OCI-LY7 (cell line): ENCODE measurements around the gene RAB7A. TPM values are rescaled to one million over a fixed set of nuclear protein-coding genes. Genes with fewer than 3 reads are reported as not detected.
"Not testable (repeated sequence)": the region's sequence is repeated elsewhere in the genome, so short reads cannot be mapped to it uniquely, and the experiment has no call there.

Experiments
- BruUV-seq: library from RNA; stranded (reverse); fragments of 400-500 nt; replicated peaks from 2 replicates; lab custom pipeline; 2021; lab: Mats Ljungman, UMichigan
- CTCF ChIA-PET: fragments of 300-600 bp; sonication (Branson Sonifier 250); formaldehyde crosslinking; loops from one replicate; lab custom pipeline; 2022; ENCODE audit warnings: antibody characterized with exemption; ENCODE audit not compliant: unreplicated experiment; lab: Charles Lee
- POLR2A ChIA-PET: fragments of 300-600 bp; sonication (Branson Sonifier 250); formaldehyde crosslinking; loops from one replicate; lab custom pipeline; 2022; ENCODE audit warnings: antibody characterized with exemption; lab: Charles Lee
- DNase-seq: peaks from one replicate; pipeline ENCODE4 v3.0.0-alpha.2; 2015; ENCODE audit warnings: low spot score
- H2AFZ ChIP-seq: fragments of 200-600 bp; sonication (generic), shearing (Covaris generic); 2 replicates; pipeline ENCODE4 v1.6.1; 2014; ENCODE audit warnings: mild to moderate bottlenecking, antibody characterized with exemption, low read length, moderate library complexity
- H3K27ac ChIP-seq: fragments of 200-600 bp; sonication (generic); 2 replicates; pipeline ENCODE4 v1.5.1; 2014; ENCODE audit warnings: mixed run types, low read depth, mild to moderate bottlenecking, moderate library complexity, low read length, inconsistent platforms; ENCODE audit not compliant: poor library complexity, severe bottlenecking
- H3K36me3 ChIP-seq: fragments of 200-600 bp; sonication (generic); 2 replicates; pipeline ENCODE4 v1.6.1; 2014; ENCODE audit warnings: mild to moderate bottlenecking, antibody characterized with exemption, low read length, moderate library complexity, mixed read lengths; ENCODE audit not compliant: insufficient read depth
- H3K4me1 ChIP-seq: fragments of 200-600 bp; sonication (generic); 2 replicates; pipeline ENCODE4 v1.5.1; 2014; ENCODE audit warnings: mild to moderate bottlenecking, low read length; ENCODE audit not compliant: insufficient read depth, poor library complexity, severe bottlenecking
- H3K4me2 ChIP-seq: fragments of 200-600 bp; sonication (generic); 2 replicates; pipeline ENCODE4 v1.6.1; 2014; ENCODE audit warnings: mild to moderate bottlenecking, low read length
- H3K4me3 ChIP-seq: fragments of 200-600 bp; sonication (generic); 2 replicates; pipeline ENCODE4 v1.5.1; 2014; ENCODE audit warnings: mild to moderate bottlenecking, low read depth, low read length; ENCODE audit not compliant: poor library complexity, severe bottlenecking
- H3K79me2 ChIP-seq: fragments of 200-600 bp; sonication (generic); 2 replicates; pipeline ENCODE4 v1.6.1; 2016; ENCODE audit warnings: low read depth, mild to moderate bottlenecking, low read length, moderate library complexity, mixed read lengths; ENCODE audit not compliant: insufficient read depth
- H3K9me2 ChIP-seq: fragments of 200-600 bp; sonication (generic); 2 replicates; pipeline ENCODE4 v1.6.1; 2016; ENCODE audit warnings: mild to moderate bottlenecking, low read length, mixed read lengths; ENCODE audit not compliant: insufficient read depth
- H3K9me3 ChIP-seq: fragments of 200-600 bp; sonication (generic); 2 replicates; pipeline ENCODE4 v1.6.1; 2014; ENCODE audit warnings: mild to moderate bottlenecking, mixed run types, low read length, mixed read lengths
- H4K20me1 ChIP-seq: fragments of 200-600 bp; sonication (generic); 2 replicates; pipeline ENCODE4 v1.6.1; 2014; ENCODE audit warnings: mild to moderate bottlenecking, antibody characterized with exemption, low read length, moderate library complexity, mixed read lengths; ENCODE audit not compliant: insufficient read depth
- EZH2phosphoT487 ChIP-seq: fragments of 200-600 bp; sonication (generic); IDR thresholded peaks from 2 replicates; pipeline ENCODE4 v1.6.1; 2018; ENCODE audit warnings: low read depth, borderline replicate concordance, mild to moderate bottlenecking, mixed run types, antibody characterized with exemption, low read length, moderate library complexity, mixed read lengths
- intact Hi-C: fragments of 100-400 bp; cut with micrococcal nuclease; formaldehyde crosslinking; loops from one replicate; pipeline ENCODE4 v1.10.0; 2022; ENCODE audit not compliant: unreplicated experiment
- total RNA-seq, 2 experiments: library from RNA; depleted of rRNA in 1 of 2; stranded (reverse); fragments of >200 nt in 1 of 2; shearing (Covaris generic) in 1 of 2; gene quantifications; 2 replicates each; pipeline ENCODE4 v1.2.3, GENCODE V29; 2014 to 2022
- TF ChIP-seq, protein P1 (sequence below): fragments of 200-600 bp; sonication (generic); conservative IDR thresholded peaks from 2 replicates; pipeline ENCODE4 v1.5.1; 2014; ENCODE audit warnings: mild to moderate bottlenecking, antibody characterized with exemption, low read length, moderate library complexity, mixed read lengths

Gene RAB7A
- total RNA-seq, 2 experiments from 2014 or later = 24.5 to 143 TPM

DNA sequence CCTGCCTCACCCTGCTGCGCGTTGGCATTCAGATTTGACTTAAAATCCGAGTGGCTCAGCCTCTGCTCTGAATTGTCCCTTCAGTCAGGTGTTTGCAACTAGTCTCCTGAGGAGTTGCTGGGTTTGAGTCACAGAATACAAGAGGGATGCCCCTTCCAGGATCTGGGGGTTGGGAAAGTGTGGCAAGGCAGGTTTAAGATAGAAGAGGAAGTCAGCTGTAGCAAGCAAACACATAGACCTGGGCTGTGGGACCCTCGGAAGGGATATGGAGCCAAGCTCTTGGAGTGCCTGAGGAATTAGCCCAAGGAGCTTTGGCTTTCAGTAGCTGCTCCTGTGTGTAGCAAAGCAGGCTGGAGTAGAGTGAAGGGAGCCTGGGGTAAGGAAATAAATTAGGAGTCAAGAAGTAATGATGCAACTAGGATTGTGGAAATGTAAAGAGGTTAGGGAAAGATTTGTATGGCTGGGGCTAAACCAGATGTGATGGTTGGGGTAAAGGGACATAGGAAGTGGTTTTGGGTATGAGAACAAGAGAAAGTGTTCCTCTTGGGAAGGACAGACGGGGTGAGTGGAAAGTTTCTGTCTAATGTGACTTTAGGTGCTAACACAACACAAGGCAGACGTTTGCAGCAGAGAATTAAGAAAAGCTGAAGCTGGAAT, 41.2 kb downstream of the RAB7A start:
- CTCF ChIA-PET = no interaction called here
- H3K4me2 ChIP-seq = no peak overlapping the region

DNA sequence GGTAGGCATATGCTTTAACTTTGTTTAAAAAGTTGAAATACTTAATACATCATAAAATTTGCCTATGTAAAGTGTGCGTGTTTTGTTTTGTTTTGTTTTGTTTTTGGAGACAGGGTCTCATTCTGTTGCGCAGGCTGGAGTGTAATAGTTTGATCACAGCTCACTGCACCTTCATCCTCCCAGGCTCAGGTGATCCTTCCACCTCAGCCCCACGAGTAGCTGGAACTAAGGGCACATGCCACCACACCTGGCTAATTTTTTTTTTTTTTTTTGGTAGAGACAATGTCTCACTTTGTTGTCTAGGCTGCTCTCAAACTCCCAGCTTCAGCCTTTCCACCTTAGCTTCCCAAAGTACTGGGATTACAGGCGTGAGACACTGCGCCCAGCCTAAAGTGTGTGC, 42.5 kb downstream of the RAB7A start:
- POLR2A ChIA-PET = interaction anchor here (0.6 to 1.6 kb wide), 6 partner anchors 10 to 262 kb away, joined by 3 to 6 read pairs (median 4); no protein-coding TSS in a partner anchor
- Histone ChIP-seq H3K79me2 (peaks cover 63% of the 10 kb centered on the region), H3K27ac (no peak overlapping the region), H4K20me1 (0 out of 2 replicates have a peak, but pooled peaks cover 4% of the 10 kb centered on the region), H3K4me1 (no peaks in the 10 kb centered on the region), H2AFZ (no peak overlapping the region), H3K4me2 (no peak overlapping the region), H3K9me2 (no peaks in the 10 kb centered on the region), H3K4me3 (no peak overlapping the region), H3K9me3 (0 out of 2 replicates have a peak, but pooled peaks cover 16% of the 10 kb centered on the region), H3K36me3 (peaks cover 33% of the 10 kb centered on the region)
- no TSS peak for BruUV-seq
- intact Hi-C loops = no loop called here
- TF ChIP-seq, protein P1, sequence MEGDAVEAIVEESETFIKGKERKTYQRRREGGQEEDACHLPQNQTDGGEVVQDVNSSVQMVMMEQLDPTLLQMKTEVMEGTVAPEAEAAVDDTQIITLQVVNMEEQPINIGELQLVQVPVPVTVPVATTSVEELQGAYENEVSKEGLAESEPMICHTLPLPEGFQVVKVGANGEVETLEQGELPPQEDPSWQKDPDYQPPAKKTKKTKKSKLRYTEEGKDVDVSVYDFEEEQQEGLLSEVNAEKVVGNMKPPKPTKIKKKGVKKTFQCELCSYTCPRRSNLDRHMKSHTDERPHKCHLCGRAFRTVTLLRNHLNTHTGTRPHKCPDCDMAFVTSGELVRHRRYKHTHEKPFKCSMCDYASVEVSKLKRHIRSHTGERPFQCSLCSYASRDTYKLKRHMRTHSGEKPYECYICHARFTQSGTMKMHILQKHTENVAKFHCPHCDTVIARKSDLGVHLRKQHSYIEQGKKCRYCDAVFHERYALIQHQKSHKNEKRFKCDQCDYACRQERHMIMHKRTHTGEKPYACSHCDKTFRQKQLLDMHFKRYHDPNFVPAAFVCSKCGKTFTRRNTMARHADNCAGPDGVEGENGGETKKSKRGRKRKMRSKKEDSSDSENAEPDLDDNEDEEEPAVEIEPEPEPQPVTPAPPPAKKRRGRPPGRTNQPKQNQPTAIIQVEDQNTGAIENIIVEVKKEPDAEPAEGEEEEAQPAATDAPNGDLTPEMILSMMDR = no peak
- TF ChIP-seq EZH2phosphoT487 = no peak
- CTCF ChIA-PET = interaction anchor here (0.7 kb wide), 1 partner anchor 58 kb away, joined by 3 read pairs; no protein-coding TSS in a partner anchor
- DNase-seq = no peak

More for the DNA sequence above, 41.2 kb downstream of the RAB7A start:
- Histone ChIP-seq H3K4me3 (no peak overlapping the region), H2AFZ (no peak overlapping the region), H3K9me3 (0 out of 2 replicates have a peak, but pooled peaks cover 13% of the 10 kb centered on the region), H3K9me2 (no peaks in the 10 kb centered on the region), H3K36me3 (peaks cover 30% of the 10 kb centered on the region), H3K27ac (no peak overlapping the region), H3K4me1 (no peaks in the 10 kb centered on the region), H3K79me2 (peaks cover 67% of the 10 kb centered on the region), H4K20me1 (peaks cover 5% of the 10 kb centered on the region; the same call in 1 of the 2 replicates)
- POLR2A ChIA-PET = interaction anchor here (1.0 to 1.6 kb wide), 3 partner anchors 8 to 32 kb away, joined by 3 to 4 read pairs (median 4); no protein-coding TSS in a partner anchor
- no peak for DNase-seq
- intact Hi-C loops = no loop called here
- BruUV-seq = no TSS peak
- TF ChIP-seq, protein P1 = no peak
- no peak for TF ChIP-seq EZH2phosphoT487

DNA sequence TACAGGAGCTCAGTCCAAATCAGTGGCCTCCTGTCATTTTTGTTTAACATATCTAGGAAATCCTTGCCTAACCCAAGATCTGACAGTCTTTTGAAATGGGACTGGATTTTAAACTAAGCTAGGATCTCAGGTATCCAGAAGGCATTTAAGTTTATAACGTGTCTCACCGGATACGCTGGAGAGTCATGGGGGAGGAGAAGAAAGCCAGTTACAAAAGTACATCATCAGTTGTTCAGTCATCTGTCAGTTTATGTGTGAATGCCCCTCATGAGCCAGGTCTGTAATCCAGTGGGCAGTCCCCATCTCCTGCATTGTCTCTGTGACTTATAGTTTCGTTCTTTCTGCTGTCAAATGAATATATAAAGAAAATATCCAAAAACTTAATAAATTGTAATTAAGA, 44.4 kb downstream of the RAB7A start:
- CTCF ChIA-PET = no interaction called here

DNA sequence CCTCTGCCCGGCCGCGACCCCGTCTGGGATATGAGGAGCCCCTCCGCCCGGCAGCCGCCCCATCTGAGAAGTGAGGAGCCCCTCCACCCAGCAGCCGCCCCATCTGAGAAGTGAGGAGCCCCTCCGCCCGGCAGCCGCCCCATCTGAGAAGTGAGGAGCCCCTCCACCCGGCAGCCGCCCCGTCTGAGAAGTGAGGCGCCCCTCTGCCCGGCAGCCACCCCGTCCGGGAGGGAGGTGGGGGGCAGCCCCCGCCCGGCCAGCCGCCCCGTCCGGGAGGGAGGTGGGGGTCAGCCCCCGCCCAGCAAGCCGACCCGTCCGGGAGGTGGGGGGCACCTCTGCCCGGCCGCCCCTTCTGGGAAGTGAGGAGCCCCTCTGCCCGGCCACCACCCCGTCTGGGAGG, 47.2 kb downstream of the RAB7A start:
- CTCF ChIA-PET, H3K4me1 ChIP-seq, H3K27ac ChIP-seq, BruUV-seq, intact Hi-C loops, H3K4me2 ChIP-seq, H2AFZ ChIP-seq, DNase-seq, H3K4me3 ChIP-seq, H3K9me2 ChIP-seq, POLR2A ChIA-PET: not testable (repeated sequence)
- 0 out of 2 replicates have a peak, but pooled peaks cover 16% of the 10 kb centered on the region for H3K9me3 ChIP-seq
- H3K36me3 ChIP-seq = peaks cover 29% of the 10 kb centered on the region
- 0 out of 2 replicates have a peak, but pooled peaks cover 10% of the 10 kb centered on the region for H4K20me1 ChIP-seq
- peaks cover 70% of the 10 kb centered on the region for H3K79me2 ChIP-seq

More for the DNA sequence above, 44.4 kb downstream of the RAB7A start:
- Histone ChIP-seq H3K4me2 (no peak overlapping the region), H2AFZ (no peak overlapping the region), H3K9me3 (0 out of 2 replicates have a peak, but pooled peaks cover 16% of the 10 kb centered on the region), H3K36me3 (peaks cover 20% of the 10 kb centered on the region), H3K79me2 (peaks cover 73% of the 10 kb centered on the region), H3K4me1 (no peaks in the 10 kb centered on the region), H3K4me3 (no peak overlapping the region), H4K20me1 (0 out of 2 replicates have a peak, but pooled peaks cover 4% of the 10 kb centered on the region), H3K9me2 (no peaks in the 10 kb centered on the region), H3K27ac (no peak overlapping the region)
- intact Hi-C loops = no loop called here
- no peak for TF ChIP-seq EZH2phosphoT487
- TF ChIP-seq, protein P1 = no peak
- DNase-seq = no peak
- BruUV-seq = no TSS peak
- POLR2A ChIA-PET = interaction anchor here (0.6 to 0.8 kb wide), 2 partner anchors 9 to 37 kb away, joined by 3 read pairs; no protein-coding TSS in a partner anchor
